Neural crest cell (in vitro differentiated cells): ENCODE data around the gene GSTCD. TPM values are rescaled to one million over a fixed set of nuclear protein-coding genes. Genes with fewer than 3 reads are reported as not detected.

Experiments
- DNase-seq: peaks from one replicate; pipeline ENCODE4 v3.0.0; 2021; ENCODE audit warnings: low read depth, mixed read lengths, low spot score
- H3K27ac Mint-ChIP-seq: one replicate; pipeline ENCODE4 v1.8.0; 2021; ENCODE audit warnings: mild to moderate bottlenecking, mixed read lengths; ENCODE audit not compliant: unreplicated experiment
- H3K27me3 Mint-ChIP-seq: 2 replicates; pipeline ENCODE4 v1.8.0; 2021; ENCODE audit warnings: low read depth, mild to moderate bottlenecking, mixed read lengths
- H3K36me3 Mint-ChIP-seq: 2 replicates; pipeline ENCODE4 v1.8.0; 2021; ENCODE audit warnings: low read depth, mild to moderate bottlenecking, mixed read lengths
- H3K4me1 Mint-ChIP-seq: 2 replicates; pipeline ENCODE4 v1.8.0; 2021; ENCODE audit warnings: mixed read lengths
- H3K4me3 Mint-ChIP-seq: one replicate; pipeline ENCODE4 v1.8.0; 2021; ENCODE audit warnings: mild to moderate bottlenecking, mixed read lengths
- H3K9me3 Mint-ChIP-seq: 2 replicates; pipeline ENCODE4 v1.8.0; 2021; ENCODE audit warnings: mixed read lengths
- CTCF ChIP-seq: fragments of 200-600 bp; sonication (generic); conservative IDR thresholded peaks from 2 replicates; pipeline ENCODE4 v1.5.0; 2021; ENCODE audit warnings: antibody characterized with exemption, mild to moderate bottlenecking
- total RNA-seq: library from RNA; stranded (reverse); gene quantifications from 2 replicates; pipeline ENCODE4 v1.2.1, GENCODE V29; 2021

GSTCD gene
- total RNA-seq, 1 donor from 2014 or later, result 30.6 TPM

- no peak for TF ChIP-seq CTCF
- Mint-ChIP-seq H3K9me3 (no peaks in the 10 kb centered on the region), H3K4me1 (no peaks in the 10 kb centered on the region), H3K27ac (no peak overlapping the region), H3K36me3 (no peaks in the 10 kb centered on the region), H3K4me3 (no peak overlapping the region), H3K27me3 (no peaks in the 10 kb centered on the region)
- no peak for DNase-seq
These were observed 77.2 kb downstream of the GSTCD start for GRCh38 chr4:105785792-105786191.

GRCh38 chr4:105786748-105787147 lies 78.2 kb downstream of the GSTCD start:
- Mint-ChIP-seq H3K4me3 (no peak overlapping the region), H3K27ac (no peak overlapping the region), H3K27me3 (no peaks in the 10 kb centered on the region), H3K4me1 (no peaks in the 10 kb centered on the region), H3K36me3 (peaks cover 2% of the 10 kb centered on the region), H3K9me3 (no peaks in the 10 kb centered on the region)
- no peak for DNase-seq
- no peak for TF ChIP-seq CTCF

- H3K9me3 Mint-ChIP-seq, result peaks cover 12% of the 10 kb centered on the region
- H3K4me1 Mint-ChIP-seq, result no peaks in the 10 kb centered on the region
- no peak for TF ChIP-seq CTCF
- no peaks in the 10 kb centered on the region for H3K27me3 Mint-ChIP-seq
- no peak overlapping the region for H3K27ac Mint-ChIP-seq
- no peak for DNase-seq
- H3K4me3 Mint-ChIP-seq, result no peak overlapping the region
- peaks cover 19% of the 10 kb centered on the region for H3K36me3 Mint-ChIP-seq
These were observed 88.6 kb downstream of the GSTCD start for GRCh38 chr4:105797225-105797624.

GRCh38 chr4:105805501-105806120 lies 97.0 kb downstream of the GSTCD start:
- Mint-ChIP-seq H3K4me1 (no peaks in the 10 kb centered on the region), H3K27me3 (no peaks in the 10 kb centered on the region), H3K36me3 (no peaks in the 10 kb centered on the region), H3K27ac (no peak overlapping the region), H3K9me3 (no peaks in the 10 kb centered on the region), H3K4me3 (no peak overlapping the region)
- DNase-seq, result no peak
- no peak for TF ChIP-seq CTCF

- Mint-ChIP-seq H3K4me3 (no peak overlapping the region), H3K27ac (no peak overlapping the region), H3K4me1 (no peaks in the 10 kb centered on the region), H3K27me3 (no peaks in the 10 kb centered on the region), H3K36me3 (no peaks in the 10 kb centered on the region), H3K9me3 (no peaks in the 10 kb centered on the region)
- no peak for DNase-seq
- TF ChIP-seq CTCF, result no peak
These were observed 98.9 kb downstream of the GSTCD start for GRCh38 chr4:105807496-105807895.
